Measurements from ENCODE around the gene LSS.

Gene LSS

GRCh38 chr21:46229133-46229922 is 754 bp upstream of the LSS start:
- peak; percentile 80 for TF ChIP-seq CTCF (conservative IDR thresholded peaks at IDR 0.05)
- peak overlapping the region; percentile 93 for H3K27ac ChIP-seq

- TF ChIP-seq CTCF (conservative IDR thresholded peaks at IDR 0.05) = no peak
- peak overlapping the region; percentile 90 for H3K27ac ChIP-seq
Observed at GRCh38 chr21:46227811-46228344, 696 bp downstream of the LSS start.

- H3K27ac ChIP-seq = peak overlapping the region; percentile 90
Observed at GRCh38 chr21:46226920-46227599, 1.5 kb downstream of the LSS start.

GRCh38 chr21:46226146-46226545 is 2.4 kb downstream of the LSS start:
- no peak for TF ChIP-seq CTCF (conservative IDR thresholded peaks at IDR 0.05)
- H3K27ac ChIP-seq = peak overlapping the region; percentile 90

More at GRCh38 chr21:46226920-46227599, 1.5 kb downstream of the LSS start:
- no peak for TF ChIP-seq CTCF (conservative IDR thresholded peaks at IDR 0.05)

GRCh38 chr21:46223661-46224060 is 4.9 kb downstream of the LSS start:
- peak overlapping the region; percentile 14; the same call in 1 of the 2 replicates for H3K27ac ChIP-seq

- peak overlapping the region; percentile 14; the same call in 1 of the 2 replicates for H3K27ac ChIP-seq
- TF ChIP-seq CTCF (conservative IDR thresholded peaks at IDR 0.05) = no peak
Observed at GRCh38 chr21:46223217-46223616, 5.4 kb downstream of the LSS start.

- peak overlapping the region; percentile 14; the same call in 1 of the 2 replicates for H3K27ac ChIP-seq
- no peak for TF ChIP-seq CTCF (conservative IDR thresholded peaks at IDR 0.05)
Observed at GRCh38 chr21:46222436-46223116, 6.0 kb downstream of the LSS start.
